Loucy (cell line): ENCODE results near the gene BCKDHB.

Source experiments
- EZH2phosphoT487 ChIP-seq: fragments of 200-600 bp; IDR thresholded peaks from 2 replicates; pipeline ENCODE4 v1.6.1; 2018; ENCODE audit warnings: antibody characterized with exemption, mild to moderate bottlenecking, moderate library complexity, borderline replicate concordance
- TF ChIP-seq, protein P1 (sequence below): fragments of 200-600 bp; sonication (generic); conservative IDR thresholded peaks from 2 replicates; pipeline ENCODE4 v1.5.1; 2014; ENCODE audit warnings: mild to moderate bottlenecking, antibody characterized with exemption, low read length

DNA sequence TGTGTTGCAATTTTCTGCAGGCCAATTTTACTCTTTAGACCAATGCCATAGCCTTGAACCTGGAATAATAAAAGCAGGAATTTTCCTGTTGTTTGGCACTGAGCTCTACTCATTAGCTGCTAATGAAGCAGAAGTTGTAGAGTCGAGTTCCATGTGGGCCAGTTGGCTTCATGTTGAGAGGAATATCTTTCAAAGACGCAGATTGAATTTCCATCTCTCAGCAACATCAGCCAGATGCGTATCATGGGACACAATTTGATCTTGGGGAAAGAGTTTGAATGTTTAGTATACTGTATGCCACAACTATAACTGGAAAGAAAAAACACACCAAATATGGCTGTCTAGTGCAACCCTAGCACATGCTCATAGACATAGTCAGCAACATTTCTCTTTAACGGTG, 259.6 kb downstream of the BCKDHB start:
- TF ChIP-seq, protein P1, sequence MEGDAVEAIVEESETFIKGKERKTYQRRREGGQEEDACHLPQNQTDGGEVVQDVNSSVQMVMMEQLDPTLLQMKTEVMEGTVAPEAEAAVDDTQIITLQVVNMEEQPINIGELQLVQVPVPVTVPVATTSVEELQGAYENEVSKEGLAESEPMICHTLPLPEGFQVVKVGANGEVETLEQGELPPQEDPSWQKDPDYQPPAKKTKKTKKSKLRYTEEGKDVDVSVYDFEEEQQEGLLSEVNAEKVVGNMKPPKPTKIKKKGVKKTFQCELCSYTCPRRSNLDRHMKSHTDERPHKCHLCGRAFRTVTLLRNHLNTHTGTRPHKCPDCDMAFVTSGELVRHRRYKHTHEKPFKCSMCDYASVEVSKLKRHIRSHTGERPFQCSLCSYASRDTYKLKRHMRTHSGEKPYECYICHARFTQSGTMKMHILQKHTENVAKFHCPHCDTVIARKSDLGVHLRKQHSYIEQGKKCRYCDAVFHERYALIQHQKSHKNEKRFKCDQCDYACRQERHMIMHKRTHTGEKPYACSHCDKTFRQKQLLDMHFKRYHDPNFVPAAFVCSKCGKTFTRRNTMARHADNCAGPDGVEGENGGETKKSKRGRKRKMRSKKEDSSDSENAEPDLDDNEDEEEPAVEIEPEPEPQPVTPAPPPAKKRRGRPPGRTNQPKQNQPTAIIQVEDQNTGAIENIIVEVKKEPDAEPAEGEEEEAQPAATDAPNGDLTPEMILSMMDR = no peak
- TF ChIP-seq EZH2phosphoT487 = no peak
